NT2/D1 (cell line): ENCODE data around the gene BTC.

Experiments
- SUZ12 ChIP-seq: IDR thresholded peaks from 2 replicates; pipeline ENCODE4 v1.6.1; 2011; ENCODE audit not compliant: insufficient read length, insufficient read depth; ENCODE audit errors: extremely low read depth
- YY1 ChIP-seq: IDR thresholded peaks from 2 replicates; pipeline ENCODE4 v1.6.1; 2011; ENCODE audit not compliant: insufficient read length, insufficient read depth
- ZNF274 ChIP-seq: IDR thresholded peaks from 2 replicates; pipeline ENCODE4 v1.6.1; 2011; ENCODE audit warnings: mild to moderate bottlenecking, low read depth, low read length

DNA sequence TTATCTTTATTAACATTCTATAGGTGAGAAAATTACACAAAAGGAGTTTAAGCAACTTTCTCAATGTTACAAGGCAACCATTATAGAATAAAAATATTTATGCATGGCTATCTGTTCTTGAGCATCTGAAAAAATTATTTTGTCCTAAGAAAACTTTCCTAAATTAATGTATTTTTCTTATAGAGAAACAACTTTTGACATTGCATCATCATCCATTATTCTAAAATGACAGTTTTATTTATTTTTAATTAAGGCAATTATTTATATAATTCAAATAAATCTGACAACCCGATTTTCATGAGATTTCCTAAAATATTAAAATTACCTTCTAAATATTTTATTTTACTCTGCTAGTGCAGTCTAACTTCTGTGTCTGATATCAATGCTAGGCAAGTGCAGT is 4.8 kb downstream of the BTC start:
- TF ChIP-seq ZNF274 (no peak), YY1 (no peak), SUZ12 (no peak)
